NCI-H2029 (cell line): Measurements from ENCODE around the gene ADAMTSL5.

Experiments
- DNase-seq: peaks from one replicate; lab custom pipeline; 2025; lab: John Stamatoyannopoulos, UW

Gene ADAMTSL5

DNA sequence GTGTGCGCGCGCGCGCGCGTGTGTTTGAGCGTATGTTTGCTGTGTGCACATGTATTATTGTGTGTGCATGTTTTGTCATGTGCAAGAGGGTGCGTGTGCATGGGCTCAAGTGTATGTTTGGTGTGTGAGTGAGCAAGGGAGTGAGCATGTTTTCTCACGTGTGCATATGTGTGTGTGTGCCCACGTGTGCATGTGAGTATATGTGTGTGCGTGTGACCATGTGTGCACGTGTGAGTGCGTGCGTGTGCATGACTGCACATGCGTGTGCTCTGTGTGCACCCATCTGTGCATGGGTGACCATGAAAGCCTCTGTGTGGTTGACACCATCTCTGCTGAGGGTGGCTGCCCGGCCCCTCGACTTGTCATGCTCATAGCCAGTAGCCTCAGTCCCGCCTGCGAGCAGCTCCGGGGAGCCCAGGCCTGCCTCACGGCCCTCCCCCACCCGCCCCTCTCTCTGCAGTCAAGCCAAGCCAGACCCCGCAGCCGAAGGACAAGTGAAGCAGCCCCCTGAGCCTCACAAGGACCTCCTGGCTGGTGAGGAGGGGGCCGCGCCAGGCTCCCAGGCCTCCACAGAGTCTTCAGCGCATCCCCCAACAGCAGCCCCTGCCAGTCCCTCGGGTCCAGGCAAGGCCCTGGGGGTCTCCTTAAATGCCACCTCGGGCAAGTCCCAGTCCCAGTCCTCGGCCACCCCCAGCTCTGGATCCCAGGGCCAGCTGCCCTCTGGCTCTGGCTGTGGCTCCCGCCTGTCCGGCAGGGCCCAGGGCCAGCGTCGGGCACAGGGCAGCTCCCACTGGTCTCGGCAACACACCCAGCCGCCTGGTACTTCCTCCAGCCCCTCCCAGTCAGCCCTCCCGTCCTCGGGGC lies 15.9 kb downstream of the ADAMTSL5 start:
- DNase-seq, result no peak

DNA sequence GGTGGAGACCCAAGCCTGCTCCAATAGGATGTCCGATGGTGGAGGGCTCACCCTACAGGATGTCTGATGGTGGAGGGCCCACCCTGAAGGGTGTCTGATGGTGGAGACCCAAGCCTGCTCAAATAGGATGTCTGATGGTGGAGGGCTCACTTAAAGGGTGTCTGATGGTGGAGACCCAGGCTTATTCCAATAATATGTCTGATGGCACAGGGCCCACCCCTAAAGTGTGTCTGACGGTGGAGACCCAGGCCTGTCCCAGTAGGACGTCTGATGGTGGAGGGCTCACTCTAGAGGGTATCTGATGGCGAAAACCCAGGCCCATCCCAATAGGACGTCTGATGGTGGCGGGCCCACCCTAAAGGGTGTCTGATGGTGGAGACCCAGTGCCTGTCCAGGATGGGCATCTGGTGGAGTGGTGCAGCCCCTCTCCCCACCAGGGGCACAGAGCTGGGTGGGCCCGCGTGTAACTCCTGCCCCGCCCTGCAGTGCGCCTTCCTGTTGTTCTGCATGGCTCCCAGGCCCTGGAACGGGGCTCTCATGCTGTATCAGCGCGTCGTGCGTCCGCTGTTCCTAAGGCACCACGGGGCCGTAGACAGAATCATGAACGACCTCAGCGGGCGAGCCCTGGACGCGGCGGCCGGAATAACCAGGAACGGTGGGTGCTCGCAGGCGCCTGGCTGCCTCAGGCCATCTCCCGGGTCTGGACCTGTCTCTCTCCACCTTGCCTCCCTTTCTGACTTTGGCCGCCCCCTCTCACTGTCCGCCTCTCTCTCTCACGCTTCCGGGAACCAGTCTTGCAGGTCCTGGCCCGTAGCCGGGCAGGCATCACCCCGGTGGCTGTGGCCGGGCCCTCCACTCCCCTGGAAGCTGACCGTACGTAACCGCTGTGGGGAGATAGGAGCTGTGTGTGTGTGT lies 16.8 kb downstream of the ADAMTSL5 start:
- DNase-seq, result no peak

DNA sequence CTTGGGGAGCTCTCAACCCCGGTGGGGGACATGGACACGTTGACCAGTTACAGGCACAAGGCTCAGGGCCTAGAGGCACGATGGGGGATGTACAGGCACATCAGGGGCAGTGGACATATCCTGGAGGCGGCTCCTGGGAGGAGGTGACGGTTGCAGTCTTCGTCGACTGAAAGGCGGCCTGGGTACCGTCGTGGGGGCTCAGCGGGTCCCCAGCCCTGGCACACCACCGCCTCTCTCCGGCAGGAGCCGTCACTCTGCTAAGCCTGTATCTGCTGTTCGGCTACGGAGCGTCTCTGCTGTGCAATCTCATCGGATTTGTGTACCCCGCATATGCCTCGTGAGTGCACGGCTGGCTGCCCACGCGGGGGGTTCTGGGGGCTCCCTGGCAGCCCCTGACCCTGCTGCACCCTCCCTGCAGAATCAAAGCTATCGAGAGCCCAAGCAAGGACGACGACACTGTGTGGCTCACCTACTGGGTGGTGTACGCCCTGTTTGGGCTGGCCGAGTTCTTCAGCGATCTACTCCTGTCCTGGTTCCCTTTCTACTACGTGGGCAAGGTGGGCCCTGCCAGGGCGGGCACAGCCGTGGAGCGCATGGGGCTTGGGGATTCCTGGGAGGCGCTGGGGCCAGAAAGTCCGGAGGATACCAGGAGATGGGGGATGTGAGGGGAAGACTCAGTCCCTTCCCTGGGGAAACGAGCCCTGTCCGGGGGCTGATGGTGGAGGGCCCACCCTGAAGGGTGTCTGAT lies 17.6 kb downstream of the ADAMTSL5 start:
- DNase-seq, result no peak

DNA sequence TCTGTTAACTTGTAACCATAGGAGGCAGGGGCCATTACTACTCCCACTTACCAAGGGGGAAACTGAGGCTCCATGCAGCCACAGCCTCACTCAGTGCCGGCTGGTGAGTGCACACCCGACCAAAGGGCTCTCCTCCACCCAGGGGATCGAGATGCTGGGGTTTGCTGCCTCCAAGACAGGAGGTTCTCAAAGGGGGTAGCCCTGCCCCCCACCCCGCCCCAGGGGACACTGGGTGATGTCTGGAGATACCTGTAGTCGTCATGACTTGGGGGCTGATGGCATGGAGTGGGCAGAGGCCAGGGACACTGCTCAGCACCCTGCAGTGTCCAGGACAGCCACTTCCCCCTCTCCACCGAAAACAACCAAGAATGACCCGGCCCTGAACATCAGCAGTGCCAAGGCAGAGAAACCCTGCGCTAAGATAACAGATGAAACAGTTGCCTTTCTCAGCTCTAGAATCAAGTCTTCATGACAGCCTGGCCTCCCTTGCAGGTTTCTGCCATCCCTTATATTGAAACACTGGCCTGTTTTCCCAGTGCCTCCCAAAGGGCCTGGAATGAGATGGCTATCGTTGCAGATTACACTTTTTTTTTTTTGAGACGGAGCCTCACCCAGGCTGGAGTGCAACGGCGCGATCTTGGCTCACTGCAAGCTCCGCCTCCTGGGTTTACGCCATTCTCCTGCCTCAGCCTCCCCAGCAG lies 18.6 kb downstream of the ADAMTSL5 start:
- DNase-seq, result no peak

DNA sequence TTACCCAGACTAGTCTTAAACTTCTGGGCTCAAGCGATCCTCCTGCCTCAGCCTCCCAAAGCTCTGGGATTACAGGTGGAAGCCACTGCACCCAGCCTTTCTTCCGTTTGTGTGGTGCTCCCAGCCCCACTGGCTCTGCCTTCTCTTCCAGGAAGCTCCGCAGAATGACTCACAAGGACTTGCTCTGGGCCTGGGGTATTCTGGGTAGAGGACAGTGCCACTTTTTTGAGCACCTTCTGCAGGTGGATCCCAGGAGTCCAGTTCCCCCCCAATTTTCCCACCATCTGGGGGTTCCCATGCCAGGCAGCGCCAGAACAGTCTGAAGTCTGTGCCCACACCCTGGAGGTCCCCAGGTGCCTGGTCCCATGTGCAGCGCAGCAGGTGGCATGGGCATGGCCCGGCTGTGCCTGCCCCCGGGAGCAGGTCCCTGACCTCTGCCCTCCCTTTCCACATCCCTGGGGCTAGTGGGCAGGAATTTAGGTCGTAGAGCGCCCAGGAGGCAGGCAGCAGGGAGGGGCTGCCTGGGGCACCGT lies 20.3 kb downstream of the ADAMTSL5 start:
- no peak for DNase-seq

DNA sequence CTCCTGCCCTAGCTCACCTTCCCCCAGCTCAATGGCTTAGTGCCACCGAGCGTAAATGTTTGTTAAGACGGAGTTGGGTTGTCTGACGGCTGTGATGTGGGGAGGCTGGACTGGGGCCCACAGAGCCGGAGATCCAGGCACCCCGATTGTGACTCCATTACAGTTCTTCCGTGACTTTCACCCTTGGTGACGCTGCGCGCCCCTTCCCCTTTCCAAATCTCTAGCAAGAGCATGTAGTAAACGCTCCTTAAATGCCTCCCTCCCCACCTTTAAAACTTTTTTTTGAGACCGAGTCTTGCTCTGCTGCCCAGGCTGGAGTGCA lies 21.0 kb downstream of the ADAMTSL5 start:
- DNase-seq, result no peak

DNA sequence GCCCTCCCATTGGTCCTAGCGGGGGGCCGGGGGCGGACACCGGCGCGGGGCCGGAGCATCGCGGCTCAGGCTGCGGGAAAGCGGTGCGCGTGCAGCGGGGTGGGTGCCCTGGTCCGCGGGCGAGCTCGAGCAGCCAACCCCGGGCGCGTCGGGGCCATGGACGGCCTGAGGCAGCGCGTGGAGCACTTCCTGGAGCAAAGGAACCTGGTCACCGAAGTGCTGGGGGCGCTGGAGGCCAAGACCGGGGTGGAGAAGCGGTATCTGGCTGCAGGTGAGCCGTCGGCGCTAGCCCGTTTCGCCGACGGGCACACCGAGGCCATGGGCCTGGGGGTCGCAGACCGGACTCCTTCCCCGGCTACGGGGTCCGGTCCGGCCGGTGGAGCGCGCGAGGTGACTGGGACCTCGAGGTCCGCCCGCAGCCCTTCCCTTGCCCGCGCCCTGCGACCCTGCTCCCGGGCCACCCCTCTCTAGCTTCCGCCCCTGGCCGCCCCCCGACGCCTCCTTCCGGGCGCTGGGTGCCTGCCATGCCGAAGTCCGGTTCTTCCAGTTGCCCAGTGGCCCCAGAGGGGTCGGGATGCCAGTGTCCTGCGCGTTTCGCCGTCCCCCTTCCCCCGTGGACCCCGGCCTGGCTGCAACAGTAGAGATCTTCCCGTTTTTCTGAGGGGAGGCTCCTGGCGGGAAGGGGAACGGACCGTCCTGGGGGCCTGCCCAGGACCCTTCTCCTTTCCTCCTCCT lies 21.5 kb downstream of the ADAMTSL5 start, which contains the start of gene REEP6:
TSS of gene REEP6 (plus strand) at position 68 of the 735 bp plus-strand sequence. CDS start at position 157, 89 bp downstream.
- DNase-seq, result no peak

DNA sequence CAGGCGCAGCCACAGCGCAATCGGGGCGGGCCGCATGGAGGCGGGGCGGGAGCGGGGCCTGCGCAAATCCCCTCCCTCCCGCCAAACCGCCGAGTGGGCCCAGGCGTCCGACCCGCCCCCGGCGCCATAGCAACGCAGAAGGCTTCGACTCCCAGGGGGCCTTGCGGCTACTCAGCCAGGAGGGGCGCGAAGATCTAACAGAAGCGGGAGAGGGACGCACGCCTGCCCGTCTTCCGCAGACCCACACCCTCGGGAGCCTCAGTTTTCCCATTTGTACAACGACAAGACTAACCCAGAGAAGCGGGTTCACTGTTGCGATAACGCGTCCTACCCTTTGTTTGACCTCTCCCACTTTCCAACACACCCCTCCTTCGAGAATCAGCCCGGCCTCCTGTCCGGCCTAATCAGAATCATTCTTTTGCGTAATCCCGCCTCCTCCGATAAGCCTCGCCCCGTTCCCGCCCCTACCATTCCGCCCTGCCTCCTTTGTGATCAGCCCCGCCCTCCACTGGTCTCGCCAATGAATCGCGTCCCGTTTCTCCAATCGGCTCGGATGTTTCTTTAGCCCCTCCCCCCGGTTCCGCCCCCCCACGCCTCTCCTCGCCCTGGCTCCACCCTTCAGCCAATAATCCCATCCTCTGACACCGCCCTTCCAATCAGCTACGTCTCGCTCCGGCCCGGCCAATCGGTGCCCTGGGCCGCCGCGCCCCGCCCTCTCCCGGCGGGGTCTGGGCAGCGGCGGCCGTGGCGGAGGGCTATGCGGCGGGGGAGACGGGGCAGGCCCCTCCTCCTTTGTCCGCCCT lies 22.3 kb downstream of the ADAMTSL5 start, which contains the start of gene PCSK4:
TSS of gene PCSK4 (minus strand) at position 40 of the 803 bp plus-strand sequence. CDS start at position 36, 4 bp downstream.
- DNase-seq, result peak; percentile 96

DNA sequence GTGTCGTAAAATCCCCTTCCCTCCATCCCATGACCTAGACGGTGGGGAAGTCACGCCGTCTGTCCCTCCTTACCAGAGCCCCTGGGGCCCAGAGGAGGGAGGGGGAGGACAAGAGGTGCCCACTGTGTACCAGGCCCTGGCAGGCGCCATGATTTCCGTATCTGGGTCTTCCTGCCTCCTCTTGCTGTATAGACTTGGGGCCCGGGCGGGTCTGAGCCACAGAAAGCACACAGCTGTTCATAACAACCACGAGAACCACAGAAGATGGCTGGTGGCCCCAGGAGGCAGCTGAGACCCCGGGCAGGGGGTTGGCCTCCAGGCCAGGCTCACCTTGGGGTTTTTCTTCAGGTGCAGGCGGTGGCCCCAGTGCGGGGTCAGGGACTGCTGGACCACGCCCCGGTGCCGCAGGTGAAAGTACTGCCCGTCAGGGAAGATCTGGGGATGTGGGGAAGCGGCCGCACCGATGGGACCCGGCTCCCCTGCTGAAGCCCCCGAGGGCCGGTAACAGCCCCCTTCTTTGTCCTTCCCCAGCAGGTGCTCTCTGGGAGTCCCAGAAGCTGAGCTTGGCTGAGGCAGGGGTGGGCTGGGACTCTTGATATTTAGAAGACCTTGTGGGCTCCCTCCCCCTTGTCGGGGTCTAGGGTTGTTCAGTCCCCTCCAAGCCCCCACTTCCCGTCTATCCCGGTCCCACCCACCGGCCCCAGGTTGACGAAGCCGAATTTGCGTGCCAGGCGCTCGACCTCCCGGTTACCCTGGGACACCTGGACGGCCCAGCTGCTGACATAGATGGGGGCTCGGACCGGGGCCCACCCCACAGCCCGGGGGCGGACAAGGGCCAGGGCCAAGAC lies 23.1 kb downstream of the ADAMTSL5 start:
- DNase-seq, result no peak

DNA sequence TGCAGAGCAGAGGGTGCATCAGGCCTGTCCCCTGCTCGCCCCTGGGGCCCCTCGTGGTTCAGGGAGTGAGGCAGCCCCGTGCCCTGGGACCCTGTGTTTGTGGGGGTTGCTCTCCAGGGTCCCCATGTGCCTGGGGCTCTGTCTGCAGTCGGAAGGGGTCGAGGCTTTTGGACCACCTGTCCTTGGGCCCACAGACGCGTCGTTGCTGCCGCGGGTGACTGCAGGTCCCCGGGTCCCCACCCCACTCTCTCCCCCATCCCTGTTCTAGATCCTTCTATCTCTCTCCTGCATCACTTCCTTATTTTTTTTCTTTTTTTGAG lies 24.6 kb downstream of the ADAMTSL5 start:
- DNase-seq, result no peak

DNA sequence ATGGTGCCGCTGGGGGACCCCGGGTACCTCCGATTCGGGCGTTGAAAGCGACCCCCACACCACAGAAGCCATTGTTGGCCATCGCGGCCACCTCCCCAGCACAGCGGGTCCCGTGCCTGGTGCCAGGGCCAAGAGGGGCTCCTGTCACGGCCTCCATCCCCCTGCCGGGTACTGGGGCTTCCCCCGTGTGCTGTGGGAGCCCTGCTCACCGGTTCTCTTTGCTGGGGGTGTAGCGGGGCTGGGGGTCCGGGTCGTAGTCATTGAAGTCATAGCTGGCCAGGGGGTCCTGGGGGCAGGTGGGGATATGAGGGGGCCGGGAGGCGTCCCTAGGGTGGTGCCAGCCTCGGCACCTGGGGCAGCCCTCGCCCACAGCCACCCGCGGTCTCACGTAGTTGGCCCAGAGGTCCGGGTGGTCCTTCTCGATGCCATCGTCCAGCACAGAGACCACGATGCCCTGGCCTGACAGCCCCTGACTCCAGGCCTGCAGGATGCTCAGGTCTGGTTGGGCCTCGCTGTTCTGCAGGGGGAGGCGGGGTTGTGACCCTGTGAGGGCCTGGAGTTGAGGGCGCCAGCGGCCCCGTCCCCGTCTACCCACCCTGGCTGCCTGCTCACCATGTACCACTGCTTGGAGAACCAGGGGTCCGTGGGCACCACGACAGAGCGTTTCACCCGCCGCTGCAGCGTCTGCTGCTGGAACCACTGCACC lies 25.1 kb downstream of the ADAMTSL5 start:
- DNase-seq, result no peak

DNA sequence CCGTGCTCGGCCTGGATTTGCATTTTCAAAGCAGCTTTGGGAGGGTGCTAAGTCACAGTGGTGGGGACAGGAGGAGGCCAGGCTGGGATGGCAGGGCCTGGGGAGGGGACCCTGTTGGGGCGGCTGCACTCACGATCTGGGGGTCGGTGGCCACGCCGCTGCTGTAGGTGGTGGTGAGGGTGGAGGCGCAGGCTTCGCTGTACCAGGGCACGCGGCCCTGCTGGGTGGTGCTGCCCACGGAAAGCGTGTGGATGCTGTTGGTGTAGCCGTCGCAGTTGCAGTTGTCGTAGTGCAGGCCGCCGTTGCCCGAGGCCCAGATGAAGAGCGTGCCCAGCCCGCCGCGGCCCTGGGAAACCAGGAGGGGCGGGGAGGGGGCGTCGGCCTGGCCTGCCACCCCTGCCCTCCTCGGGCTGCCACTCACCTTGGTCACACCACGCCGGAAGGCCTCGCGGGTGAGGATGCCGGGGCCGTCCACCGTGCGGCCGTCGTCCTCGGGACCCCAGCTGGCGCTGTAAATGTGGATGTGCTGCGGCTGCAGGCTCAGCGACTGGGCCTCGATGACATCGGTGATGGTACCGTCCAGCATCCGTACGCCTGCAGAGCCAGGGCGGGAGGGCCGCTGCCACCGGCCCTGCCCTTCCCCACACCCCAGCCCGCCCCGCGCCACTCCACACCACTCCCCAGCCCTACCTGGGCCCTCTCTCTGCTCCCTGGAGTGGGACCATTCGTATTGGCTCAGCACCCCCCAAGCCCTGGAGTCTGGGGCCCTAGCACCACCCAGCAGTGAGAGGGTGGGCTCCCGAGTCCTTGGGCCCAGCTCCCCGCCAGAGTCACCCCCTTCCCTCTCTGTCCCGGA lies 25.9 kb downstream of the ADAMTSL5 start:
- no peak for DNase-seq

DNA sequence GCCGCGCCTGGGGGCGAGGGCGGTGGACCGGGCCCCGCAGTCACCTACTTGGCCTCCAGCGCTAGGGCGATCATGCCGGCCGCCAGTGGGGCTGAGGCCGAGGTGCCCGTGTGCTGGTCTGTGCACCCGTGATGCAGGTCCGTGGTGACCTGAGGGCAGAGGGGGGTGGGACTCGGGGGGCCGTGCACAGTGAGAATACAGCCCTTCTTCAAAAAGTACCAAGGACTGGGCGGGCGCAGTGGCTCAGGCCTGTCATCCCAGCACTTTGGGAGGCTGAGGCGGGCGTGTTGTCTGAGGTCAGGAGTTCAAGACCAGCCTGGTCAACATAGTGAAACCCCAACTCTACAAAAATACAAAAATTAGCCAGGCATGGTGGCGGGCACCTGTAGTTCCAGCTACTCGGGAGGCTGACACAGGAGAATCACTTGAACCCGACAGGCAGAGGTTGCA lies 28.8 kb downstream of the ADAMTSL5 start:
- no peak for DNase-seq

DNA sequence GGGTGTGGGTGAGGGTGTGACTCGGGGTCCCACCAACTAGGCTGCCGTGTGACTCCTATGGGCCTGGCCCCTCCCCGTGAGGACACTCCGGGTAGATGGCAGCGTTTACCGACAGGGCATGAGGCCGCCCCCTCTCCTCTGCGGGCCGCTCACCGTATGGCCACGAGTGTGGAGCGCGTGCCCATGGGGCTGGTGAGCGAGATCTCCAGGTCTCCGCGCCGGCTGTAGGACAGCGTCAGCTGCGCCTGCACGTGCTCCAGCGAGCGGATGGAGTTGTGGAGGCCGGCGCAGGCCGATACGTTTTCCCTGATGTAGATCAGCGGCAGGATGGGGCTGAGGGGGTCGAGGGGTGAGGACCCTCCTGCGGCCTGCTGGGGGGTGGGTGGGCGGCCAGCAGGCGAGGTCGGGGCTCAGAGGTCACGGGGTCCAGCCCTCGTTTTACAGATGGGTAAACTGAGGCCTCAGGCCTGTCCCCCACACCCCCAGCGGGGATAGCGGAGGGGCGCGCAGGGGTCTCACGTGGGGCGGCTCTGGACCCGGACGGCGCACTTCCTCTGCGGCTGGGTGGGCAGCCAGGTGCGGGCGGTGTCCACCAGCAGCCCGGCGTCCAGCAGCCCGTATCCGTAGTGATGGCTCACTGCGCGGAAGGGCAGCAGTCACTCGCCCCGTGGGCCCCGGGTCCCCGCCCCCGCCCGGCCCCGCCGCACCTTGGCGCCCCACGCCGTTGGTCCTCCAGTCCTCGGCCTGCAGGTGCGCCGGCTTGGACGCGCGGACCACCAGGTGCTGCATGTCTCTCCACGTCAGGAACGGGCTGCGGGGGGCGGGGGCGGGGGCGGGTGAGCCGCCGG lies 29.5 kb downstream of the ADAMTSL5 start:
- no peak for DNase-seq

DNA sequence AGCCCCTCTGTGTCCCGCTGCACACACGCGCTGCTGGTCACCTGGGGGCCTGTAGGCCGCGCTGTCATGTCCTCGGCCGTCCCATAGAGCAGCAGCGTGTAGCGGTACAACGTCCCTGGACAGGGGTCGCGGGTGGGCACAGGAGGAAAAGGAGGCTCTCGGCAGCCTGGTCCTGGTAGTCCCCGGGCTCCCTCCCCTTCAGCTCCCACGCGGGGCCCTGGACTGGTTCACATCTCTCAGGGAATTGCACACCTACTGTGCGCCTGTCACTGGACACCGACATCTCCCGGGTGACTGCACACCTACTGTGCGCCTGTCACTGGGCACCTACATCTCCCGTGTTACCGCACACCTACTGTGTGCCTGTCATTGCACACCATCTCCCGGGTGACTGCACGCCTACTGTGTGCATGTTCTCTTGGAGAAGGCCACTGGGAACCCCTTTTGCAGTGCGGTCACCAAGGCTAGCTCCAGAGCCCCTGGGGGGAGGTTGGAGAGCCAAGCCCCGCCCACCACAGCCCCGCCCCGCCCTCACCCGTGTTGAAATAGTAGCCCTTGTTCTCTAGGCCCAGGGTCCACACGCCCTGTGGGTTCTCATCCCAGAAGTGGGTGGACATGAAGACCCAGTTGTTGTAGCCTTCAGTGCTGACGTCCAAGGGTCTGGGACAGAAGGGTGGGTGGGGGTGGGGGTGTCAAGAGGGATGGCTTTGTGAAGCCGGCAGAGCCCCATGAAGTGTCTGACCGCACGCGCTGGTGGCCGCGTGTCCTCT lies 30.3 kb downstream of the ADAMTSL5 start:
- no peak for DNase-seq
